OCI-LY7 (cell line): ENCODE measurements around the gene SMYD3. TPM values are rescaled to one million over a fixed set of nuclear protein-coding genes. Genes with fewer than 3 reads are reported as not detected.

Experiments used
- BruUV-seq: library from RNA; stranded (reverse); fragments of 400-500 nt; replicated peaks from 2 replicates; lab custom pipeline; 2021; lab: Mats Ljungman, UMichigan
- CTCF ChIA-PET: fragments of 300-600 bp; sonication (Branson Sonifier 250); formaldehyde crosslinking; loops from one replicate; lab custom pipeline; 2022; ENCODE audit warnings: antibody characterized with exemption; ENCODE audit not compliant: unreplicated experiment; lab: Charles Lee
- POLR2A ChIA-PET: fragments of 300-600 bp; sonication (Branson Sonifier 250); formaldehyde crosslinking; loops from one replicate; lab custom pipeline; 2022; ENCODE audit warnings: antibody characterized with exemption; lab: Charles Lee
- DNase-seq: peaks from one replicate; pipeline ENCODE4 v3.0.0-alpha.2; 2015; ENCODE audit warnings: low spot score
- H2AFZ ChIP-seq: fragments of 200-600 bp; sonication (generic), shearing (Covaris generic); 2 replicates; pipeline ENCODE4 v1.6.1; 2014; ENCODE audit warnings: mild to moderate bottlenecking, antibody characterized with exemption, low read length, moderate library complexity
- H3K27ac ChIP-seq: fragments of 200-600 bp; sonication (generic); 2 replicates; pipeline ENCODE4 v1.5.1; 2014; ENCODE audit warnings: mixed run types, low read depth, mild to moderate bottlenecking, moderate library complexity, low read length, inconsistent platforms; ENCODE audit not compliant: poor library complexity, severe bottlenecking
- H3K36me3 ChIP-seq: fragments of 200-600 bp; sonication (generic); 2 replicates; pipeline ENCODE4 v1.6.1; 2014; ENCODE audit warnings: mild to moderate bottlenecking, antibody characterized with exemption, low read length, moderate library complexity, mixed read lengths; ENCODE audit not compliant: insufficient read depth
- H3K4me1 ChIP-seq: fragments of 200-600 bp; sonication (generic); 2 replicates; pipeline ENCODE4 v1.5.1; 2014; ENCODE audit warnings: mild to moderate bottlenecking, low read length; ENCODE audit not compliant: insufficient read depth, poor library complexity, severe bottlenecking
- H3K4me2 ChIP-seq: fragments of 200-600 bp; sonication (generic); 2 replicates; pipeline ENCODE4 v1.6.1; 2014; ENCODE audit warnings: mild to moderate bottlenecking, low read length
- H3K4me3 ChIP-seq: fragments of 200-600 bp; sonication (generic); 2 replicates; pipeline ENCODE4 v1.5.1; 2014; ENCODE audit warnings: mild to moderate bottlenecking, low read depth, low read length; ENCODE audit not compliant: poor library complexity, severe bottlenecking
- H3K79me2 ChIP-seq: fragments of 200-600 bp; sonication (generic); 2 replicates; pipeline ENCODE4 v1.6.1; 2016; ENCODE audit warnings: low read depth, mild to moderate bottlenecking, low read length, moderate library complexity, mixed read lengths; ENCODE audit not compliant: insufficient read depth
- H3K9me2 ChIP-seq: fragments of 200-600 bp; sonication (generic); 2 replicates; pipeline ENCODE4 v1.6.1; 2016; ENCODE audit warnings: mild to moderate bottlenecking, low read length, mixed read lengths; ENCODE audit not compliant: insufficient read depth
- H3K9me3 ChIP-seq: fragments of 200-600 bp; sonication (generic); 2 replicates; pipeline ENCODE4 v1.6.1; 2014; ENCODE audit warnings: mild to moderate bottlenecking, mixed run types, low read length, mixed read lengths
- H4K20me1 ChIP-seq: fragments of 200-600 bp; sonication (generic); 2 replicates; pipeline ENCODE4 v1.6.1; 2014; ENCODE audit warnings: mild to moderate bottlenecking, antibody characterized with exemption, low read length, moderate library complexity, mixed read lengths; ENCODE audit not compliant: insufficient read depth
- CTCF ChIP-seq: fragments of 200-600 bp; sonication (generic); conservative IDR thresholded peaks from 2 replicates; pipeline ENCODE4 v1.5.1; 2014; ENCODE audit warnings: mild to moderate bottlenecking, antibody characterized with exemption, low read length, moderate library complexity, mixed read lengths
- EZH2phosphoT487 ChIP-seq: fragments of 200-600 bp; sonication (generic); IDR thresholded peaks from 2 replicates; pipeline ENCODE4 v1.6.1; 2018; ENCODE audit warnings: low read depth, borderline replicate concordance, mild to moderate bottlenecking, mixed run types, antibody characterized with exemption, low read length, moderate library complexity, mixed read lengths
- intact Hi-C: fragments of 100-400 bp; cut with micrococcal nuclease; formaldehyde crosslinking; loops from one replicate; pipeline ENCODE4 v1.10.0; 2022; ENCODE audit not compliant: unreplicated experiment
- total RNA-seq, 2 experiments: library from RNA; depleted of rRNA in 1 of 2; stranded (reverse); fragments of >200 nt in 1 of 2; shearing (Covaris generic) in 1 of 2; gene quantifications; 2 replicates each; pipeline ENCODE4 v1.2.3, GENCODE V29; 2014 to 2022

The SMYD3 gene
- total RNA-seq, 2 experiments from 2014 or later: 28.9 to 34.5 TPM

DNA sequence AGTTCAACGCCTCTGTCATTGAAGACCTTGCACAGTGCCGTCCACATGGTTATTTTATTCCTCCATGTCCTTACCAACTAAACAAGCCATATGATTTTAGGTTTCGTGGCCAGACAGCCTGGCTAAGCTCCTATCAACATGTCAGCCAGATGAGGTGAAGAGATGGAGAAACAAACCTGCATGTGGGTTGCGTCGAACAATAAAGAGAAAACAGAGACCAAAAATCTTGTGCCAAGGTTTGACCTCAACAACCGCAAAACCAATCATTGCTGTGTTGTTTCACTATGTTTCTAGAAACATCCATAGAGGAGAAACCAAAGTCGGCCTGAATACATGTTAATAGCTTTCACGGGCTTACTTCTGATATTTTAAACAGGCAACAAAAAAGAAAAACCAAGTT, 544.6 kb downstream of the SMYD3 start:
- Histone ChIP-seq H3K4me1 (no peaks in the 10 kb centered on the region), H3K9me3 (no peaks in the 10 kb centered on the region), H3K4me2 (no peak overlapping the region), H3K79me2 (no peaks in the 10 kb centered on the region), H3K4me3 (no peak overlapping the region), H3K36me3 (no peaks in the 10 kb centered on the region), H3K9me2 (no peaks in the 10 kb centered on the region), H3K27ac (no peak overlapping the region), H4K20me1 (no peaks in the 10 kb centered on the region), H2AFZ (no peak overlapping the region)
- intact Hi-C loops: no loop called here
- POLR2A ChIA-PET: no interaction called here
- CTCF ChIA-PET: no interaction called here
- no peak for TF ChIP-seq EZH2phosphoT487
- no peak for TF ChIP-seq CTCF
- DNase-seq: no peak
- no TSS peak for BruUV-seq

- CTCF ChIA-PET: interaction anchor here (0.6 kb wide), 1 partner anchor 164 kb away, joined by 4 read pairs; no protein-coding TSS in a partner anchor
- Histone ChIP-seq H3K4me2 (no peak overlapping the region), H3K4me1 (peaks cover 4% of the 10 kb centered on the region), H2AFZ (no peak overlapping the region), H3K79me2 (no peaks in the 10 kb centered on the region), H3K27ac (no peak overlapping the region), H3K9me2 (no peaks in the 10 kb centered on the region), H3K9me3 (no peaks in the 10 kb centered on the region), H4K20me1 (no peaks in the 10 kb centered on the region), H3K4me3 (no peak overlapping the region), H3K36me3 (no peaks in the 10 kb centered on the region)
- TF ChIP-seq CTCF: no peak
- TF ChIP-seq EZH2phosphoT487: no peak
- intact Hi-C loops: no loop called here
- POLR2A ChIA-PET: interaction anchor here (0.7 kb wide), 1 partner anchor 915 kb away, joined by 3 read pairs; no protein-coding TSS in a partner anchor
- DNase-seq: no peak
- BruUV-seq: no TSS peak
These were observed 545.9 kb downstream of the SMYD3 start for GRCh38 chr1:245961137-245961540.

DNA sequence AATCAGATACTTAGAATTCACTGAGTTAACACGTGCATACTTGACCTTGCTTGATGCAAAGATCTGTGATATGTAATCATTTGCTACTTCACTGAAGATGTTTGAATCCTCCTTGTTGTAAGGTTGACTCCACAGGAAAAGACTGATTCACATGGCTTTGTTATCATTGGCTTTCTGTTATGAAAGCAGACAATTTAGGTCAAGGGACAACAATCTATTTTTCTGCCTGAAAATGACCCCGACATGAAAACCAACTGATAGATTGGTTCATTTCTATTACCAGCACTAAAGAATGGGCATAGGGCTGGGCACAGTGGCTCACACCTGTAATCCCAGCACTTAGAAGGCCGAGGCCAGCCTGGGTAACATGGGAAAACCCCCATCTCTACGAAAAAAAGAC, 546.9 kb downstream of the SMYD3 start:
- no peak overlapping the region for H3K4me3 ChIP-seq
- no peaks in the 10 kb centered on the region for H4K20me1 ChIP-seq
- H3K4me1 ChIP-seq: peaks cover 6% of the 10 kb centered on the region
- no peak overlapping the region for H3K27ac ChIP-seq
- POLR2A ChIA-PET: interaction anchor here (0.7 kb wide), 1 partner anchor 914 kb away, joined by 3 read pairs; no protein-coding TSS in a partner anchor
- intact Hi-C loops: no loop called here
- H3K9me3 ChIP-seq: no peaks in the 10 kb centered on the region
- no peaks in the 10 kb centered on the region for H3K9me2 ChIP-seq
- H3K4me2 ChIP-seq: no peak overlapping the region
- TF ChIP-seq CTCF (no peak), EZH2phosphoT487 (no peak)
- BruUV-seq: no TSS peak
- CTCF ChIA-PET: no interaction called here
- H3K36me3 ChIP-seq: no peaks in the 10 kb centered on the region
- H2AFZ ChIP-seq: no peak overlapping the region
- no peaks in the 10 kb centered on the region for H3K79me2 ChIP-seq
- no peak for DNase-seq
